IMR-90 (cell line): ENCODE results near the gene RAB12. TPM values are rescaled to one million over a fixed set of nuclear protein-coding genes. Genes with fewer than 3 reads are reported as not detected.

ENCODE experiments used
- ATAC-seq: fragments of 200-7000 bp; cut with Tn5 transposase; 2 replicates; pipeline ENCODE4 v1.9.1; 2020; ENCODE audit warnings: low read depth, mild to moderate bottlenecking, moderate library complexity
- BruUV-seq: library from RNA; stranded (reverse); fragments of 400-500 nt; replicated peaks from 2 replicates; lab custom pipeline; 2021; lab: Mats Ljungman, UMichigan
- CTCF ChIA-PET: fragments of 300-600 bp; formaldehyde crosslinking; extraction: SDS; loops from one replicate; lab custom pipeline; 2021; ENCODE audit warnings: antibody characterized with exemption; lab: Yijun Ruan, JAX
- POLR2A ChIA-PET: fragments of 300-600 bp; sonication (Branson Sonifier 250); formaldehyde crosslinking; loops from one replicate; lab custom pipeline; 2022; ENCODE audit warnings: antibody characterized with exemption; ENCODE audit not compliant: unreplicated experiment; lab: Charles Lee
- DNase-seq: peaks from one replicate; pipeline ENCODE4 v3.0.0; 2013
- H2AFZ ChIP-seq: replicated peaks from 2 replicates; pipeline ENCODE3; 2013; ENCODE audit warnings: low read length, mild to moderate bottlenecking; ENCODE audit not compliant: poor library complexity
- H2AK5ac ChIP-seq: 2 replicates; pipeline ENCODE4 v1.6.1; 2013; ENCODE audit warnings: low read depth, low read length, inconsistent platforms
- H2AK9ac ChIP-seq: replicated peaks from 2 replicates; pipeline ENCODE3; 2013; ENCODE audit warnings: mild to moderate bottlenecking, low read depth, low read length, moderate library complexity; ENCODE audit not compliant: poor library complexity
- H2BK120ac ChIP-seq: 2 replicates; pipeline ENCODE4 v1.6.1; 2013; ENCODE audit warnings: low read depth, low read length, inconsistent platforms
- H2BK15ac ChIP-seq: 3 replicates; pipeline ENCODE4 v1.6.1; 2013; ENCODE audit warnings: low read depth, low read length, inconsistent platforms
- H2BK20ac ChIP-seq: 2 replicates; pipeline ENCODE4 v1.6.1; 2013; ENCODE audit warnings: low read depth, mild to moderate bottlenecking, inconsistent platforms, low read length, moderate library complexity
- H2BK5ac ChIP-seq: 2 replicates; pipeline ENCODE4 v1.6.1; 2013; ENCODE audit warnings: mild to moderate bottlenecking, low read depth, low read length, inconsistent platforms; ENCODE audit not compliant: poor library complexity, severe bottlenecking
- H3K14ac ChIP-seq: replicated peaks from 2 replicates; pipeline ENCODE4 v1.6.1; 2013; ENCODE audit warnings: low read depth, low read length, inconsistent platforms
- H3K18ac ChIP-seq: 2 replicates; pipeline ENCODE4 v1.6.1; 2013; ENCODE audit warnings: low read depth, low read length, control low read depth
- H3K23ac ChIP-seq: 2 replicates; pipeline ENCODE4 v1.6.1; 2013; ENCODE audit warnings: low read depth, low read length, inconsistent platforms
- H3K27ac ChIP-seq: 2 replicates; pipeline ENCODE4 v1.5.1; 2013; ENCODE audit warnings: mild to moderate bottlenecking, control low read depth, low read length; ENCODE audit not compliant: insufficient read depth
- H3K27me3 ChIP-seq: 2 replicates; pipeline ENCODE4 v1.6.1; 2013; ENCODE audit warnings: low read length; ENCODE audit not compliant: control insufficient read depth, insufficient read depth
- H3K36me3 ChIP-seq: 2 replicates; pipeline ENCODE4 v1.6.1; 2013; ENCODE audit warnings: low read length, mixed read lengths; ENCODE audit not compliant: control insufficient read depth, insufficient read depth
- H3K4ac ChIP-seq: 2 replicates; pipeline ENCODE4 v1.6.1; 2013; ENCODE audit warnings: low read depth, low read length, inconsistent platforms
- H3K4me1 ChIP-seq: 2 replicates; pipeline ENCODE4 v1.6.1; 2013; ENCODE audit warnings: low read length, mixed read lengths; ENCODE audit not compliant: control insufficient read depth, insufficient read depth
- H3K4me2 ChIP-seq: 2 replicates; pipeline ENCODE4 v1.6.1; 2013; ENCODE audit warnings: low read depth, mild to moderate bottlenecking, control low read depth, low read length, moderate library complexity
- H3K4me3 ChIP-seq: 2 replicates; pipeline ENCODE4 v1.5.1; 2013; ENCODE audit warnings: low read depth, mild to moderate bottlenecking, control low read depth, low read length, moderate library complexity; ENCODE audit not compliant: insufficient read depth
- H3K56ac ChIP-seq: 2 replicates; pipeline ENCODE4 v1.6.1; 2013; ENCODE audit warnings: low read length, inconsistent platforms; ENCODE audit not compliant: insufficient read depth; ENCODE audit errors: extremely low read depth
- H3K79me1 ChIP-seq, 2 experiments: 2 replicates each; pipeline ENCODE4 v1.6.1; 2013; ENCODE audit warnings: low read length in 2 of 2, inconsistent platforms in 1 of 2, low read depth in 1 of 2
- H3K9ac ChIP-seq: 2 replicates; pipeline ENCODE4 v1.6.1; 2013; ENCODE audit warnings: low read depth, low read length, control low read depth
- H3K9me1 ChIP-seq: 2 replicates; pipeline ENCODE4 v1.6.1; 2013; ENCODE audit warnings: low read length, inconsistent platforms; ENCODE audit not compliant: insufficient read depth
- H3K9me3 ChIP-seq: 2 replicates; pipeline ENCODE4 v1.6.1; 2013; ENCODE audit warnings: low read length; ENCODE audit not compliant: control insufficient read depth, insufficient read depth
- H4K20me1 ChIP-seq: 2 replicates; pipeline ENCODE4 v1.6.1; 2013; ENCODE audit warnings: low read length, inconsistent platforms; ENCODE audit not compliant: insufficient read depth
- H4K5ac ChIP-seq: 2 replicates; pipeline ENCODE4 v1.6.1; 2013; ENCODE audit warnings: mild to moderate bottlenecking, low read depth, low read length, control low read depth
- H4K8ac ChIP-seq, 2 experiments: 2 replicates each; pipeline ENCODE4 v1.6.1; 2013; ENCODE audit warnings: low read depth in 2 of 2, low read length in 2 of 2, control low read depth in 1 of 2, inconsistent platforms in 1 of 2
- H4K91ac ChIP-seq: 2 replicates; pipeline ENCODE4 v1.6.1; 2013; ENCODE audit warnings: low read depth, low read length, inconsistent platforms; ENCODE audit not compliant: insufficient read depth
- CHD1 ChIP-seq: IDR thresholded peaks from 2 replicates; pipeline ENCODE4 v1.6.1; 2012; ENCODE audit warnings: low read depth, low read length, improper control_type of control experiment
- FOS ChIP-seq: fragments of 150-350 bp; IDR thresholded peaks from 2 replicates; pipeline ENCODE4 v1.6.1; 2016; ENCODE audit warnings: low read depth, low read length
- MAFK ChIP-seq: IDR thresholded peaks from 2 replicates; pipeline ENCODE4 v1.6.1; 2012; ENCODE audit warnings: low read depth, low read length, improper control_type of control experiment
- POLR2A ChIP-seq: IDR thresholded peaks from 2 replicates; pipeline ENCODE4 v1.6.1; 2012; ENCODE audit warnings: mild to moderate bottlenecking, low read depth, low read length
- RCOR1 ChIP-seq: IDR thresholded peaks from 2 replicates; pipeline ENCODE4 v1.6.1; 2012; ENCODE audit warnings: mild to moderate bottlenecking, low read length, improper control_type of control experiment; ENCODE audit not compliant: insufficient replicate concordance
- WGBS, 2 experiments: methylation state at CpG; one replicate each; pipeline versions ENCODE4 v1.1.5 to v1.1.7; 2013; ENCODE audit warnings: missing lambda C conversion rate in 2 of 2; ENCODE audit not compliant: insufficient read length in 1 of 2; ENCODE audit errors: extremely low coverage in 2 of 2; 5-methylcytosine and 5-hydroxymethylcytosine counted together
- dilution Hi-C: fragments of 300-500 bp; cut with HindIII; formaldehyde crosslinking; loops from one replicate; pipeline ENCODE4 v1.14.3; 2018; ENCODE audit warnings: low sequenced_read_pairs; ENCODE audit not compliant: unreplicated experiment
- in situ Hi-C: fragments of 300-500 bp; cut with MboI; formaldehyde crosslinking; loops from 3 replicates; pipeline ENCODE4 v1.14.3; 2019; ENCODE audit warnings: low sequenced_read_pairs, inconsistent platforms, mixed read lengths
- intact Hi-C: fragments of 100-400 bp; cut with micrococcal nuclease; formaldehyde crosslinking; loops from 2 replicates; pipeline ENCODE4 v1.10.0; 2022
- polyA plus RNA-seq, 3 experiments: library from polyadenylated mRNA; depleted of rRNA; stranded (reverse); fragments of >200 nt; gene quantifications; 2 replicates each; pipeline ENCODE4 v1.2.3, GENCODE V29; 2012; ENCODE audit warnings: low replicate concordance in 1 of 3
- total RNA-seq: library from RNA; depleted of rRNA; stranded (reverse); fragments of >200 nt; gene quantifications from 2 replicates; pipeline ENCODE4 v1.2.3, GENCODE V29; 2012

The RAB12 gene
- total and polyA plus RNA-seq, 2 of the 4 experiments (the other 2 are of a cell fraction): 14.9 to 19.2 TPM

DNA sequence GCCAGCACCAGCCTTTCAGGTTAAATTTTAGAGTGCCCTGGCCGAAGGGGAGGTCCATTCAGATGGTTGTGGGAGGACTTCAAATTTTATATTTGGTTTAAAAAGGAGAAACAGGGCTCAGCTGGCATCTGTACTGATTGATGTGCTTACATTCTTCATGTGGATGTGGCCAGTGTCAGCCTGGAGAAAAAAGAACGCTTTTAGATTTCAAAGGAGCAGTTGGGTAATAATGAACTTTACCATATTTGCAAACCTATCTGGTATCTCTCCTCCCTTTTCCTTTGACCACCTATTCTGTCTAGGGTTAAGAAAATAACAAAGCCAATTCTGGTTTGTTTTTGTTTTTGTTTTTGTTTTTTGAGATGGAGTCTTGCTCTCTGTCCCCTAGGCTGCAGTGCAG lies 21.3 kb downstream of the RAB12 start:
- Histone ChIP-seq H2AFZ (no peak overlapping the region), H3K27ac (no peak overlapping the region), H4K91ac (no peak overlapping the region), H3K23ac (no peak overlapping the region), H3K4me3 (no peak overlapping the region), H3K4me1 (peaks cover 2% of the 10 kb centered on the region; the same call in 1 of the 2 replicates), H3K9me1 (peaks cover 12% of the 10 kb centered on the region), H4K8ac (no peak overlapping the region), H4K20me1 (peaks cover 17% of the 10 kb centered on the region; the same call in 1 of the 2 replicates), H3K27me3 (no peaks in the 10 kb centered on the region), H2BK5ac (no peak overlapping the region), H3K18ac (no peak overlapping the region), H2BK20ac (no peak overlapping the region), H2AK9ac (no peak overlapping the region), H2BK120ac (no peak overlapping the region), H3K9me3 (no peaks in the 10 kb centered on the region), H3K36me3 (peaks cover 39% of the 10 kb centered on the region), H3K79me1 (peaks cover 69 to 79% of the 10 kb centered on the region in 2 experiments), H3K9ac (no peak overlapping the region), H3K56ac (no peak overlapping the region), H2BK15ac (no peak overlapping the region), H2AK5ac (no peak overlapping the region), H4K5ac (no peak overlapping the region), H3K4ac (no peak overlapping the region), H3K4me2 (no peak overlapping the region), H3K14ac (no peak overlapping the region)
- CTCF ChIA-PET: no interaction called here
- TF ChIP-seq CHD1 (no peak), FOS (no peak), POLR2A (no peak), RCOR1 (no peak), MAFK (no peak)
- BruUV-seq: no TSS peak
- no CpG with 5 or more reads among the region's 2 CpGs for WGBS, 2 experiments
- ATAC-seq (no peak), DNase-seq (no peak)
- intact Hi-C loops: no loop called here
- POLR2A ChIA-PET: no interaction called here
- dilution Hi-C loops: no loop called here
- in situ Hi-C loops: no loop called here
